ENCODE data around the gene SLC30A7.

- TF ChIP-seq EZH2 (optimal IDR thresholded peaks at IDR 0.05; ENCODE audit: low read depth, low read length) (no peak), CTCF (IDR thresholded peaks at IDR 0.05; ENCODE audit: low read length) (no peak)
Measured at GRCh38 chr1:100860397-100860991, 35.4 kb upstream of the SLC30A7 start.

Measured in MM.1S (cell line).